WI38 (cell line): ENCODE data around the gene LRRFIP1.

Experiments used
- H3K4me3 ChIP-seq: 2 replicates; pipeline ENCODE4 v1.5.1; 2011; ENCODE audit warnings: low read depth, mild to moderate bottlenecking, control low read depth, low read length
- TF ChIP-seq, protein P1 (sequence below): IDR thresholded peaks from 2 replicates; pipeline ENCODE4 v1.5.1; 2012; ENCODE audit warnings: low read depth, mild to moderate bottlenecking, control low read depth, low read length

The LRRFIP1 gene

DNA sequence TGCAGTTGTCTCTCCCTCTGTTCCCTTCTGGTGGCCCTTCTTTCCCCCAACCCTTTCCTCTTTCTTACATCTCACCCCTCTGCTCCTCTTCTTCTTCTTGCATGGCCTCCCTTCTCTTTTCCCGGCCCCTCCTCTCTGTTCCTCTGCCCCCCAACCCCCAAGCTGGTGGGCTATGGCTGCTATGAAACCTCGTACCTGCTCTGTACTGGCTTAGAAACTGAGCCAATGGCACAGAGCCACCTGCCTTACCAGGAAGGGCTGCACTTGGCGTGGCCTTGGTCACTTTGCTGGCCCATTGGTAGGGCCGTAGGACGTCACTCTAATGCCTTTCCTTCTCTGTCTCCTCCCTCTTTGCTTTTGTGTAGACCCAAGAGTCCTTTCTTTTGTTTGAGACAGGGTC lies 78.9 kb downstream of the LRRFIP1 start:
- TF ChIP-seq, protein P1, sequence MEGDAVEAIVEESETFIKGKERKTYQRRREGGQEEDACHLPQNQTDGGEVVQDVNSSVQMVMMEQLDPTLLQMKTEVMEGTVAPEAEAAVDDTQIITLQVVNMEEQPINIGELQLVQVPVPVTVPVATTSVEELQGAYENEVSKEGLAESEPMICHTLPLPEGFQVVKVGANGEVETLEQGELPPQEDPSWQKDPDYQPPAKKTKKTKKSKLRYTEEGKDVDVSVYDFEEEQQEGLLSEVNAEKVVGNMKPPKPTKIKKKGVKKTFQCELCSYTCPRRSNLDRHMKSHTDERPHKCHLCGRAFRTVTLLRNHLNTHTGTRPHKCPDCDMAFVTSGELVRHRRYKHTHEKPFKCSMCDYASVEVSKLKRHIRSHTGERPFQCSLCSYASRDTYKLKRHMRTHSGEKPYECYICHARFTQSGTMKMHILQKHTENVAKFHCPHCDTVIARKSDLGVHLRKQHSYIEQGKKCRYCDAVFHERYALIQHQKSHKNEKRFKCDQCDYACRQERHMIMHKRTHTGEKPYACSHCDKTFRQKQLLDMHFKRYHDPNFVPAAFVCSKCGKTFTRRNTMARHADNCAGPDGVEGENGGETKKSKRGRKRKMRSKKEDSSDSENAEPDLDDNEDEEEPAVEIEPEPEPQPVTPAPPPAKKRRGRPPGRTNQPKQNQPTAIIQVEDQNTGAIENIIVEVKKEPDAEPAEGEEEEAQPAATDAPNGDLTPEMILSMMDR: no peak
- H3K4me3 ChIP-seq: no peak overlapping the region

DNA sequence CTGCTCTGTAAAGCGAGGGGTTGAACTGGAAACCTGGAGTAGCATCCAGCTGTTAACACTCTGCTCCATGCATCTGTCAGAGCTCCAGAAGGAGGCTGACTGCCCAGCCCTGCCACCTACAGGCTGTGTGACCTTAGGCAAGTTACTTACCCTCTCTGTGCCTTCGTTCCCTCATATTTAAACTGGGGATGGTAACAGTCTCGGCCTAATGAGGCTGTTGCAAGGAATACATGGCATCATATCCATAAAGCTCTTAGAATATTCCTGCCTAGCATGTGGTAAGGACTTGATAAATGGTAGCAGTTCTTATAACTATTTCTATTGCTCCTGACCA lies 80.6 kb downstream of the LRRFIP1 start:
- H3K4me3 ChIP-seq: no peak overlapping the region
- TF ChIP-seq, protein P1: no peak

DNA sequence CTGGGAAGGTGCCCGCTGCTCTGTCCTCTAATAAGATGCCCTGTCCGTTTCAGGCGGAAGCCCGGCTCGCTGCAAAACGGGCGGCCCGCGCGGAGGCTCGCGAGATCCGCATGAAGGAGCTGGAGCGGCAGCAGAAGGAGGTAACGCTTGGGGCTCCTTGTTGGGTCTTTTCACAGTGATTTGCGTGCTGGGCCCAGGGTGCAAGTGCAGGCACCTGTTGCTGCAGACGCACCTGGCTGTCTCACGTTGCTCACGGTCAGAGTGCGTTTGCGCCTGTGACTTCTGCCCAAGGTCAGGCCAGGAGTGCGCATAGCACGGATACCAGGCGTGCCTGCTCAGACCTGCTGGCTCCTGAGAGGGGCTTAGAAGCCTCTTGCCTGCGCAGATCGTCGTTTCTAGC lies 81.1 kb downstream of the LRRFIP1 start:
- H3K4me3 ChIP-seq: no peak overlapping the region
- TF ChIP-seq, protein P1: no peak

GRCh38 chr2:237708961-237709360 lies 81.6 kb downstream of the LRRFIP1 start:
- TF ChIP-seq, protein P1: no peak

DNA sequence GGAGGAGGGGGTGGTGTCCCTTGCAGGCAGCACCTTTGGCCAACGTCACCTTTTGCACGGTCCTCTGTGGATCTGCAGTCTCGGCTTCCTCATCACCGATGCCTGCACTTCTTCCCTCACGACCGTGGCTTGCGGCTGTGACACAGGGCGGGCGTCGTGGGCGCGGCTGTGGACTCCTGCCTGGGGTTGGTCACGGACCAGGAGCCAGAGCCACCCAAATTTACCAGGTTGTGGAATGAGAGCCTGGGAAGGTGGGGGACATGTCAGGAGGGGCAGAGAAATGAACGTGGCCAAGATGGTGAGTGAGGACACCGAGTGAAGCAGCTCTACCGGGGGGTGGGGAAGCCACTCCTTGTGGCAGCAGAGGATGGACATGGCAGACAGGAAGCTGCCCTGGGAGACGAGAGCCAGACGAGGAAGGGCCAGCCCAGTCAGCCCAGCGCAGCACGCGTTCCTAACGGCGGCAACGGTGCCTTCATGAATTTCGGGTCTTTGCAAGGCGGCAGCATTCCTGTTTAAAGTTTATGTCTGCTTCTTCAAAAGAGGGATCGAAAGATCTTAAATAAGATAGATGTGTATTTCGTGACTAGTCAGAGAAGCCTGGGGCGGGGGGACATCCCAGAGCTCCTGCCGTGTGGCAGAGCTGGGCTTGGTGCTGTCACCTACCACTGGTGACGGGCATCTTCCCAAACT lies 84.2 kb downstream of the LRRFIP1 start:
- TF ChIP-seq, protein P1: no peak

More at GRCh38 chr2:237708961-237709360, 81.6 kb downstream of the LRRFIP1 start:
- no peak overlapping the region for H3K4me3 ChIP-seq

GRCh38 chr2:237712477-237713377 lies 85.3 kb downstream of the LRRFIP1 start:
- H3K4me3 ChIP-seq: no peak overlapping the region
- TF ChIP-seq, protein P1: no peak

More for the DNA sequence above, 84.2 kb downstream of the LRRFIP1 start:
- H3K4me3 ChIP-seq: no peak overlapping the region
